Ishikawa (cell line): Measurements from ENCODE around the gene OR10H4.

Experiments
- CEBPB ChIP-seq: IDR thresholded peaks from 2 replicates; pipeline ENCODE4 v1.6.1; 2012
- CREB1 ChIP-seq: IDR thresholded peaks from 2 replicates; pipeline ENCODE4 v1.6.1; 2012; ENCODE audit warnings: low read depth
- EGR1 ChIP-seq: IDR thresholded peaks from 2 replicates; pipeline ENCODE4 v1.6.1; 2012
- EP300 ChIP-seq: IDR thresholded peaks from 2 replicates; pipeline ENCODE4 v1.6.1; 2012; ENCODE audit warnings: borderline replicate concordance
- FOXM1 ChIP-seq: IDR thresholded peaks from 2 replicates; pipeline ENCODE4 v1.6.1; 2012; ENCODE audit warnings: low read depth, borderline replicate concordance
- MAX ChIP-seq: IDR thresholded peaks from 2 replicates; pipeline ENCODE4 v1.6.1; 2012
- NFIC ChIP-seq: IDR thresholded peaks from 2 replicates; pipeline ENCODE4 v1.6.1; 2012
- RAD21 ChIP-seq: IDR thresholded peaks from 2 replicates; pipeline ENCODE4 v1.6.1; 2012; ENCODE audit warnings: low read depth
- REST ChIP-seq: IDR thresholded peaks from 2 replicates; pipeline ENCODE4 v1.6.1; 2012; ENCODE audit warnings: low read depth, mild to moderate bottlenecking
- TAF1 ChIP-seq: IDR thresholded peaks from 2 replicates; pipeline ENCODE4 v1.6.1; 2012; ENCODE audit warnings: low read depth, mild to moderate bottlenecking
- TCF12 ChIP-seq: IDR thresholded peaks from 2 replicates; pipeline ENCODE4 v1.6.1; 2012; ENCODE audit warnings: low read depth
- TEAD4 ChIP-seq: IDR thresholded peaks from 2 replicates; pipeline ENCODE4 v1.6.1; 2012
- USF1 ChIP-seq: IDR thresholded peaks from 2 replicates; pipeline ENCODE4 v1.6.1; 2012
- YY1 ChIP-seq: IDR thresholded peaks from 2 replicates; pipeline ENCODE4 v1.6.1; 2012; ENCODE audit warnings: low read depth
- ZBTB7A ChIP-seq: IDR thresholded peaks from 2 replicates; pipeline ENCODE4 v1.6.1; 2012; ENCODE audit warnings: low read depth

The OR10H4 gene

GRCh38 chr19:15911599-15912235 lies 37.1 kb upstream of the OR10H4 start:
- TF ChIP-seq FOXM1 = no peak
- TF ChIP-seq TCF12 = no peak
- no peak for TF ChIP-seq EP300
- TF ChIP-seq RAD21 = no peak
- TF ChIP-seq CREB1 = no peak
- no peak for TF ChIP-seq ZBTB7A
- no peak for TF ChIP-seq USF1
- TF ChIP-seq NFIC = no peak
- TF ChIP-seq CEBPB = no peak
- no peak for TF ChIP-seq REST
- no peak for TF ChIP-seq YY1
- TF ChIP-seq EGR1 = no peak
- no peak for TF ChIP-seq TEAD4
- TF ChIP-seq MAX = no peak
- TF ChIP-seq TAF1 = no peak

DNA sequence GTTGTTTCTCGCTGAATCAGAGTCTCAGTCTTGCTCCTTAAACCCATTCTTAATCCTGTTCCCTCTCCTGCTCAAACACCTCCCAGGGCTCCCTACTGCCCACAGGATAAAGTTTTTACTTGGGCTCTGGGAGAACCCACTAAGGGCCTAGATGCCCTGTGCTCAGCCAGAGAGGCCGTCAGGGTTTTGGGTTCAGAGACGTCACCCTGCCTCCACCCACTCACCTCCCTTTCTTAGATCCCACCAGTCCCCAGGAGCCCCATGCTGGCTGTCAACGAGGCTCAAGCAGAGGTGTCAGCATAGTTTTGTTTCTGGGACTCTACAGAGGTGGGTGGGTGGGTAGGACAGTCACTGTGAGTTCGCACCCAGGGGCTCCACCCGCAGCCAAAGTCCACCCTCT lies 35.4 kb upstream of the OR10H4 start:
- TF ChIP-seq USF1 = no peak
- TF ChIP-seq NFIC = no peak
- no peak for TF ChIP-seq EP300
- no peak for TF ChIP-seq EGR1
- TF ChIP-seq CREB1 = no peak
- no peak for TF ChIP-seq RAD21
- TF ChIP-seq YY1 = no peak
- TF ChIP-seq TAF1 = no peak
- no peak for TF ChIP-seq REST
- TF ChIP-seq FOXM1 = no peak
- TF ChIP-seq CEBPB = no peak
- TF ChIP-seq ZBTB7A = no peak
- TF ChIP-seq TCF12 = no peak
- TF ChIP-seq MAX = no peak
- no peak for TF ChIP-seq TEAD4

- TF ChIP-seq ZBTB7A = no peak
- no peak for TF ChIP-seq TAF1
- no peak for TF ChIP-seq EGR1
- TF ChIP-seq MAX = no peak
- TF ChIP-seq TCF12 = no peak
- no peak for TF ChIP-seq TEAD4
- no peak for TF ChIP-seq CEBPB
- TF ChIP-seq USF1 = no peak
- TF ChIP-seq CREB1 = no peak
- no peak for TF ChIP-seq FOXM1
- TF ChIP-seq RAD21 = no peak
- no peak for TF ChIP-seq YY1
- TF ChIP-seq EP300 = no peak
- TF ChIP-seq NFIC = no peak
- no peak for TF ChIP-seq REST
Observed at GRCh38 chr19:15913830-15914229, 35.0 kb upstream of the OR10H4 start.
